Neutrophil (primary cell): ENCODE data around the gene TOP3B.

Source experiments
- H3K27ac ChIP-seq: fragments of 200-600 bp; sonication (generic); 2 replicates; pipeline ENCODE4 v1.5.1; 2016; ENCODE audit warnings: mild to moderate bottlenecking, moderate library complexity
- H3K27me3 ChIP-seq: fragments of 200-600 bp; sonication (generic); 2 replicates; pipeline ENCODE4 v1.6.0; 2016; ENCODE audit warnings: mild to moderate bottlenecking
- H3K36me3 ChIP-seq: fragments of 200-600 bp; sonication (generic); 2 replicates; pipeline ENCODE4 v1.5.1; 2017
- H3K4me1 ChIP-seq, 2 experiments: fragments of 200-600 bp in 1 of 2; sonication (generic) in 1 of 2; 1 replicate in 1 of 2; 2 replicates in 1 of 2; pipeline versions ENCODE4 v1.5.1 to v1.6.1; 2013 to 2016; ENCODE audit warnings: low read depth in 1 of 2, low read length in 1 of 2, mild to moderate bottlenecking in 1 of 2, moderate library complexity in 1 of 2; ENCODE audit not compliant: control insufficient read depth in 1 of 2, insufficient read depth in 1 of 2
- H3K4me3 ChIP-seq, 2 experiments: fragments of 200-600 bp in 1 of 2; sonication (generic) in 1 of 2; 1 replicate in 1 of 2; 2 replicates in 1 of 2; pipeline ENCODE4 v1.5.1; 2013 to 2016; ENCODE audit warnings: low read depth in 1 of 2, low read length in 1 of 2, mild to moderate bottlenecking in 1 of 2, moderate library complexity in 1 of 2
- H3K9me3 ChIP-seq: fragments of 200-600 bp; sonication (generic); 2 replicates; pipeline ENCODE4 v1.5.1; 2016
- TF ChIP-seq, protein P1 (sequence below): fragments of 200-600 bp; sonication (generic); IDR thresholded peaks from 2 replicates; pipeline ENCODE4 v1.5.1; 2016; ENCODE audit warnings: antibody characterized with exemption

TOP3B gene

DNA sequence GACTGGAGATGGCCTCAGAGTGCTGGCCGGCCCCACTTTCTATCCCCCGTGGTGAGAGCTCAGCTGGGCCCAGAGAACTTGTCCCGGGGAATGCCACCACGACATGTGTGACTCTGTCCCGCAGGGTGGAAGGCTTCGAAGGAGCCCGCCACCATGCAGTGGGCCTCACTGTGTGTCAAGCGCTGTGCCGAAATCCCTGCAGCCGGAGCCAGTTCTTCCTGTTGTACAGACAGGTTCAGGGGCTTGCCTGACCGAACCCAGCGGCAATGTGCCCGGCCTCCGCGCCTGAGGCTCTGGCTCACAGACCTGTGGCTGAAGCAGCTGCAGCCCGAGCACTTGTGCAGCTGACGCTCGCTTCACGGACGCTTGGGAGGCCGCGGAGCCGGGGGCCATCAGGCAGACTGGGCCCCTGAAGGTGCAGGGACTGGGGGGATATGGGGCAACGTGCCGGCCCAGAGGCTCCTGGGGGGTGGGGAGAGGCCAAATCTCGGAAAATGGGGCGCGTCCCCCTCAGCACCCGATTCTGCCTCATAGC, 30.6 kb downstream of the TOP3B start:
- peak overlapping the region; percentile 94 for H3K27ac ChIP-seq
- TF ChIP-seq, protein P1, sequence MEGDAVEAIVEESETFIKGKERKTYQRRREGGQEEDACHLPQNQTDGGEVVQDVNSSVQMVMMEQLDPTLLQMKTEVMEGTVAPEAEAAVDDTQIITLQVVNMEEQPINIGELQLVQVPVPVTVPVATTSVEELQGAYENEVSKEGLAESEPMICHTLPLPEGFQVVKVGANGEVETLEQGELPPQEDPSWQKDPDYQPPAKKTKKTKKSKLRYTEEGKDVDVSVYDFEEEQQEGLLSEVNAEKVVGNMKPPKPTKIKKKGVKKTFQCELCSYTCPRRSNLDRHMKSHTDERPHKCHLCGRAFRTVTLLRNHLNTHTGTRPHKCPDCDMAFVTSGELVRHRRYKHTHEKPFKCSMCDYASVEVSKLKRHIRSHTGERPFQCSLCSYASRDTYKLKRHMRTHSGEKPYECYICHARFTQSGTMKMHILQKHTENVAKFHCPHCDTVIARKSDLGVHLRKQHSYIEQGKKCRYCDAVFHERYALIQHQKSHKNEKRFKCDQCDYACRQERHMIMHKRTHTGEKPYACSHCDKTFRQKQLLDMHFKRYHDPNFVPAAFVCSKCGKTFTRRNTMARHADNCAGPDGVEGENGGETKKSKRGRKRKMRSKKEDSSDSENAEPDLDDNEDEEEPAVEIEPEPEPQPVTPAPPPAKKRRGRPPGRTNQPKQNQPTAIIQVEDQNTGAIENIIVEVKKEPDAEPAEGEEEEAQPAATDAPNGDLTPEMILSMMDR: no peak
- H3K4me3 ChIP-seq: peak overlapping the region; percentile 87 to 93
- no peaks in the 10 kb centered on the region for H3K27me3 ChIP-seq
- no peaks in the 10 kb centered on the region for H3K36me3 ChIP-seq
- H3K4me1 ChIP-seq: peaks cover 45 to 56% of the 10 kb centered on the region in 2 experiments
- no peaks in the 10 kb centered on the region for H3K9me3 ChIP-seq

- H3K27me3 ChIP-seq: no peaks in the 10 kb centered on the region
- no peaks in the 10 kb centered on the region for H3K9me3 ChIP-seq
- peak overlapping the region; percentile 94 for H3K27ac ChIP-seq
- peaks cover 4% of the 10 kb centered on the region for H3K36me3 ChIP-seq
- H3K4me3 ChIP-seq: peak overlapping the region; percentile 87 to 93
- H3K4me1 ChIP-seq: peaks cover 45 to 60% of the 10 kb centered on the region in 2 experiments
- TF ChIP-seq, protein P1: no peak
Measured at GRCh38 chr22:21951062-21951461, 31.5 kb downstream of the TOP3B start.

- peak overlapping the region; percentile 94 for H3K27ac ChIP-seq
- H3K4me1 ChIP-seq: peaks cover 45 to 60% of the 10 kb centered on the region in 2 experiments
- TF ChIP-seq, protein P1: no peak
Measured at GRCh38 chr22:21949948-21950347, 32.6 kb downstream of the TOP3B start.

GRCh38 chr22:21949569-21949918, 33.0 kb downstream of the TOP3B start:
- TF ChIP-seq, protein P1: no peak
- Histone ChIP-seq H3K36me3 (peaks cover 19% of the 10 kb centered on the region), H3K27ac (peak overlapping the region; percentile 94), H3K4me3 (peak overlapping the region; percentile 87 to 93), H3K9me3 (no peaks in the 10 kb centered on the region), H3K4me1 (peaks cover 45 to 62% of the 10 kb centered on the region in 2 experiments), H3K27me3 (no peaks in the 10 kb centered on the region)

More at GRCh38 chr22:21949948-21950347, 32.6 kb downstream of the TOP3B start:
- H3K27me3 ChIP-seq: no peaks in the 10 kb centered on the region
- no peaks in the 10 kb centered on the region for H3K9me3 ChIP-seq
- peaks cover 15% of the 10 kb centered on the region for H3K36me3 ChIP-seq
- H3K4me3 ChIP-seq: peak overlapping the region; percentile 87 to 93

DNA sequence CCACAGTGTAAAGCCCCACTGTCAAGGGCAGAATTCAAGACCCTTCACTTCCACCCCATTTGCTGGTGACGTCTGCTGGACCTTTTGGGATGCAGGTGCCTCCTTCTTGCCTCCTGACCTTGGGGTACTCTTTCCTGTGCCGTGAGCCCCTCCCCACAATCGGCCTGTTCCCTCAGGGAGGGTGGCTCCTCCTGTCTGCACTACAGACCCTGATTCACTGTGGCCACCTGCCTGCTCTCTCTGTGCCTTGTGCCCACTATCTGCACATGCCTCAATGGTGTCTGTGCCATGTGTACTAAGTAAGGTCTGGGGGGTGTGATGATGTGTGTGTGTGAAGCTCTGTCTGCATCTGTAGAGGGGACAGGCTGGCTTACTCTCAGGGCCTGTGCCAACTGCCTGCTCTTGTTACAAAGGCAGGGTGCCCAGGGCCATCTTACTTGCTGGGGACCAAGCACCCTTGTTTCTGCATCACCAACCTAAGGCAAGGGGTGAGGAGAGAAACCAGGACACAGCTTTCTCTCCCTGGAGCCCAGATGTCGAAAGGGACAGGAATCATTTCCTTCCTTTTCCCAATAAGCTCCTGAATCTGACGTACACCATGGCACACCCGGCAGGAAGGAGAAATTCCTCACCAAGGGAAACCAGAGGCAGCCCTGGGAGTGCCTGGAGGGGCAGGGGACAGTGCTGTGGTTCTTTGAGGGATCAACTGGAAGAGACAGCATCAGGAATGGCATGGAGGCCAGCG, 33.6 kb downstream of the TOP3B start:
- TF ChIP-seq, protein P1: no peak
- Histone ChIP-seq H3K36me3 (peaks cover 24% of the 10 kb centered on the region), H3K4me3 (peak overlapping the region; percentile 87 to 93), H3K9me3 (no peaks in the 10 kb centered on the region), H3K4me1 (peaks cover 47 to 68% of the 10 kb centered on the region in 2 experiments), H3K27me3 (no peaks in the 10 kb centered on the region), H3K27ac (peak overlapping the region; percentile 94)
